SK-N-SH treated with all-trans-retinoic acid at 6 μM for 48 hours (cell line): ENCODE results near the gene APBA2.

Source experiments
- CSDC2 ChIP-seq: fragments of 250-450 bp; sonication (Bioruptor Pico); IDR thresholded peaks from 2 replicates; pipeline ENCODE4 v1.5.0; 2020; ENCODE audit warnings: mild to moderate bottlenecking, moderate library complexity
- GLIS3 ChIP-seq: fragments of 250-450 bp; sonication (Bioruptor Pico); IDR thresholded peaks from 2 replicates; pipeline ENCODE4 v1.5.0; 2020; ENCODE audit warnings: mild to moderate bottlenecking, moderate library complexity
- ZNF8 ChIP-seq: fragments of 450-650 bp; formaldehyde crosslinking; IDR thresholded peaks from 2 replicates; pipeline ENCODE4 v1.5.0; 2020; ENCODE audit warnings: mild to moderate bottlenecking, moderate library complexity
- TF ChIP-seq, protein P1 (sequence below): fragments of 250-450 bp; sonication (Bioruptor Pico); IDR thresholded peaks from 2 replicates; pipeline ENCODE4 v1.5.1; 2020; ENCODE audit warnings: low read depth, mild to moderate bottlenecking, moderate library complexity

DNA sequence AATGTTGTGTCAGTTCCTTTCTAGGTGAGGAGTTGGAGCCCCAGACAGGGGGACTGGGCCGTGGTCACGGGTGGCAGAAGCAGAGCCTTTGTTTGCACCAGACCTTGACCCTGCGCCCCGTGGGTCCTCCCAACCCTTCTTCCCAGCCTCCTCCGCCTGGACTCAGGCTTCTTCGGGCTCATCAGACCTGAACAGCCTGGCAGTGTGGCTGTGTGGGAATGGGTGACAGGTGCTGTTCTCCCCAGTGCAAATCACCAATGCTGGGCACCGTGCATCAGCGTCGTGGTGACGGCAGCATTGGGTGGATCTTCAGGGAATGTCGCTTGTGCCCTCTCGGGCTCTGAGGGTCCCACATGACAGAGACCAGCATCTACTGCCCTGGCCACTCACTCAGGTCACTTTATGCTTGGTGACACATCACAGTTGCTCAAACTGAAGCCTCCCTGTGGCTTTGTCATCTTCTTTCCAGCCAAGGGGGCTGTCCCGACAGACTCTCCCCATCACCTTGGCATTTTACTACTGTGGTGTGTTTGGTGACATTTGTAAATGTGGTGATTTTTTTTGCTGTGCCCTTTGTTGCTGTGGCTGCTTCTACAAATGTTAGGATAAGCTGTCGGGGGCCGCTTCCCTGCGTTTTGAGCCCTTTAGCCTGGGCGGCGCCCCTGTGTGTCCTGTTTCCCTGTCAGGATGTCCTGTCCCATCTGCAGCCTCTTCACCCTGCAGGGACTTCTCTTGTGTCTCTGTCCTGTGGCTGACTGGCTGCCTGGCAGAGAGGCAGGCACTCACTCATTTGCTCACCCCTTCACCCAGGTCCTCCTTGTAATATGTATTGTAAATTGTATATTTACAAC is 14.5 kb downstream of the APBA2 start:
- TF ChIP-seq CSDC2 (CRISPR knock-in tag) (no peak), GLIS3 (CRISPR knock-in tag) (no peak), ZNF8 (CRISPR knock-in tag) (no peak)
- TF ChIP-seq, protein P1, sequence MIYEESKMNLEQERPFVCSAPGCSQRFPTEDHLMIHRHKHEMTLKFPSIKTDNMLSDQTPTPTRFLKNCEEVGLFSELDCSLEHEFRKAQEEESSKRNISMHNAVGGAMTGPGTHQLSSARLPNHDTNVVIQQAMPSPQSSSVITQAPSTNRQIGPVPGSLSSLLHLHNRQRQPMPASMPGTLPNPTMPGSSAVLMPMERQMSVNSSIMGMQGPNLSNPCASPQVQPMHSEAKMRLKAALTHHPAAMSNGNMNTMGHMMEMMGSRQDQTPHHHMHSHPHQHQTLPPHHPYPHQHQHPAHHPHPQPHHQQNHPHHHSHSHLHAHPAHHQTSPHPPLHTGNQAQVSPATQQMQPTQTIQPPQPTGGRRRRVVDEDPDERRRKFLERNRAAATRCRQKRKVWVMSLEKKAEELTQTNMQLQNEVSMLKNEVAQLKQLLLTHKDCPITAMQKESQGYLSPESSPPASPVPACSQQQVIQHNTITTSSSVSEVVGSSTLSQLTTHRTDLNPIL (CRISPR knock-in tag): no peak
